Neural cell (in vitro differentiated cells): Measurements from ENCODE around the gene ATF6.

Experiments
- CTCF ChIP-seq: fragments of 450-650 bp; IDR thresholded peaks from 2 replicates; pipeline ENCODE4 v1.5.1; 2014; ENCODE audit warnings: antibody characterized with exemption, mild to moderate bottlenecking, moderate library complexity; ENCODE audit not compliant: poor library complexity, severe bottlenecking
- TAF1 ChIP-seq: IDR thresholded peaks from 2 replicates; pipeline ENCODE4 v1.6.1; 2012; ENCODE audit warnings: low read depth

DNA sequence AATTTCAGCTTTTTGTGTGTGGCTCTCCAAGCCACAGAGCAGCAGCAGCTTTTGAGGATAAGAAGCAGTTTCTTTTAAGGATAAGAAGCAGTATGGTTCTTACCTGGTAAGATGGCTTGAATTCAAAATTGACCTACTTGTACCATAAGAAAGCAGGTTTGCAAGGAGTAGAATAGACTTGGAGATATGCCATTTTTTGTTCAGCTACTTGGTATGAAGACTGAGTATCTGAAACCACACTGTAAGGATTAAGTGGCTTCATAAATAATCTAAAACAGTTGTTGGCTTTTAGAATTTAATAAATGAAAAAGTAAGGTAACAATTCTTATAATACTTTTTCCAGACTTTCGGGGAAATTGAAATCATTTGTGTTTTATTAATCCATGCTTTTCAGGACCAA is 74.2 kb downstream of the ATF6 start:
- TF ChIP-seq CTCF (no peak), TAF1 (no peak)
